Kidney epithelial cell (primary cell): ENCODE data around the gene KRTAP26-1. TPM values are rescaled to one million over a fixed set of nuclear protein-coding genes. Genes with fewer than 3 reads are reported as not detected.

ENCODE experiments used
- DNase-seq: peaks from one replicate; pipeline ENCODE4 v3.0.0-alpha.2; 2010; ENCODE audit warnings: low read depth
- H3K27me3 ChIP-seq: 2 replicates; pipeline ENCODE4 v1.6.0; 2011; ENCODE audit warnings: low read length; ENCODE audit not compliant: control insufficient read depth, insufficient read depth
- H3K36me3 ChIP-seq: 2 replicates; pipeline ENCODE4 v1.5.1; 2011; ENCODE audit warnings: low read length; ENCODE audit not compliant: control insufficient read depth, insufficient read depth
- H3K4me3 ChIP-seq: 2 replicates; pipeline ENCODE4 v1.5.1; 2011; ENCODE audit warnings: low read depth, mild to moderate bottlenecking, control low read depth, low read length
- total RNA-seq: library from RNA; depleted of rRNA; stranded (reverse); fragments of >200 nt; gene quantifications from 2 replicates; pipeline ENCODE4 v1.2.3, GENCODE V29; 2015
- TF ChIP-seq, protein P1 (sequence below): IDR thresholded peaks from 2 replicates; pipeline ENCODE4 v1.5.1; 2011; ENCODE audit warnings: mild to moderate bottlenecking, moderate library complexity, low read length, control low read depth, inconsistent platforms; ENCODE audit not compliant: insufficient read depth, poor library complexity, severe bottlenecking

The KRTAP26-1 gene
- total RNA-seq, 1 donor from 2014 or later: not detected

DNA sequence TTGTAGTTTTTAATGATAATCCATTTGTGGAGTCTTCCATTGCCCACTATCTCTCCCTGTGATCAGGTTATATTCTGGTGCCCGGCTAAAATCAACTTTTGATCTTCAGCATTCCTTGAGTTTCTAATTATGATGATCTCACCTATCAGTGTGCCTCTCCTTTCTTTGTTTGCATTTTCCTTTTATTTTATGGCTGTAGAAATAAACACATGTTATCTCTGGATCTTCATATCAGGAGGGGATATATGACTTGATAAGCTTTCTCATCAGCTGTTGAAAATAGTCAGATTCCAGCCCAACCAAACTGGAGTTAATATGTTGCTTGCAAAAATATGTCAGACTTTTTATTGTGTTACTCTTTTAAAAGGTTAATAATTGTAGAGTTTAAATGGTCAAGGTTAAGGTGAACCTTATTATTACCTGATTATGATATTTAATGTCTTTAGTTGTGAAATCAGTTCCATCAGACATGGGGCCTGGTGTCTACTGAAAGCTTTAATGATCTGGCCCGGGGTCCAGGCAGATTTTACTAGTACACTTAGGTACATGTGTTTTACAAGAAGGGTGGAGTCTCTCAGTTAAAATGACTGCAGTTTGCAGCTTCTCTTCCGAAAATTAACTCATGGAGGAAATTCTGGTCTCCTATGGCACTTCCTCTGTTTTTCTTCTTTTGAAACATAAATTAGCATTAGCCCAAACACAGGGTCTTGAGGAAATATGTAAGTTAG, 50.1 kb downstream of the KRTAP26-1 start:
- TF ChIP-seq, protein P1, sequence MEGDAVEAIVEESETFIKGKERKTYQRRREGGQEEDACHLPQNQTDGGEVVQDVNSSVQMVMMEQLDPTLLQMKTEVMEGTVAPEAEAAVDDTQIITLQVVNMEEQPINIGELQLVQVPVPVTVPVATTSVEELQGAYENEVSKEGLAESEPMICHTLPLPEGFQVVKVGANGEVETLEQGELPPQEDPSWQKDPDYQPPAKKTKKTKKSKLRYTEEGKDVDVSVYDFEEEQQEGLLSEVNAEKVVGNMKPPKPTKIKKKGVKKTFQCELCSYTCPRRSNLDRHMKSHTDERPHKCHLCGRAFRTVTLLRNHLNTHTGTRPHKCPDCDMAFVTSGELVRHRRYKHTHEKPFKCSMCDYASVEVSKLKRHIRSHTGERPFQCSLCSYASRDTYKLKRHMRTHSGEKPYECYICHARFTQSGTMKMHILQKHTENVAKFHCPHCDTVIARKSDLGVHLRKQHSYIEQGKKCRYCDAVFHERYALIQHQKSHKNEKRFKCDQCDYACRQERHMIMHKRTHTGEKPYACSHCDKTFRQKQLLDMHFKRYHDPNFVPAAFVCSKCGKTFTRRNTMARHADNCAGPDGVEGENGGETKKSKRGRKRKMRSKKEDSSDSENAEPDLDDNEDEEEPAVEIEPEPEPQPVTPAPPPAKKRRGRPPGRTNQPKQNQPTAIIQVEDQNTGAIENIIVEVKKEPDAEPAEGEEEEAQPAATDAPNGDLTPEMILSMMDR: no peak
- Histone ChIP-seq H3K4me3 (no peak overlapping the region), H3K27me3 (no peaks in the 10 kb centered on the region), H3K36me3 (no peaks in the 10 kb centered on the region)
- DNase-seq: no peak

Other genes with a start within 250 kb of the KRTAP26-1 start
- not detected in 2 replicates for gene CLDN17, start 153.5 kb downstream of the KRTAP26-1 start, total RNA-seq
- gene CLDN8, start 104.2 kb downstream of the KRTAP26-1 start, total RNA-seq: not detected in 2 replicates
- gene KRTAP24-1, start 37.4 kb downstream of the KRTAP26-1 start, total RNA-seq: not detected in 2 replicates
- not detected in 2 replicates for gene KRTAP25-1, start 30.8 kb downstream of the KRTAP26-1 start, total RNA-seq
- not detected in 2 replicates for gene KRTAP27-1, start 17.4 kb upstream of the KRTAP26-1 start, total RNA-seq
- not detected in 2 replicates for gene KRTAP23-1, start 28.3 kb upstream of the KRTAP26-1 start, total RNA-seq
- gene KRTAP13-2, start 52.0 kb upstream of the KRTAP26-1 start, total RNA-seq: not detected in 2 replicates
- not detected in 2 replicates for gene KRTAP13-1, start 75.7 kb upstream of the KRTAP26-1 start, total RNA-seq
- not detected in 2 replicates for gene KRTAP13-3, start 105.6 kb upstream of the KRTAP26-1 start, total RNA-seq
- not detected in 2 replicates for gene KRTAP13-4, start 109.9 kb upstream of the KRTAP26-1 start, total RNA-seq
- gene KRTAP15-1, start 120.0 kb upstream of the KRTAP26-1 start, total RNA-seq: not detected in 2 replicates
- gene KRTAP19-1, start 160.1 kb upstream of the KRTAP26-1 start, total RNA-seq: not detected in 2 replicates
- gene KRTAP19-2, start 167.1 kb upstream of the KRTAP26-1 start, total RNA-seq: not detected in 2 replicates
- not detected in 2 replicates for gene KRTAP19-3, start 171.7 kb upstream of the KRTAP26-1 start, total RNA-seq
- gene KRTAP19-4, start 176.8 kb upstream of the KRTAP26-1 start, total RNA-seq: not detected in 2 replicates
- gene KRTAP19-5, start 181.8 kb upstream of the KRTAP26-1 start, total RNA-seq: not detected in 2 replicates
- gene KRTAP19-6, start 221.5 kb upstream of the KRTAP26-1 start, total RNA-seq: not detected in 2 replicates
- gene KRTAP19-7, start 241.0 kb upstream of the KRTAP26-1 start, total RNA-seq: not detected in 2 replicates